C4-2B (cell line): ENCODE data around the gene FOXC1.

Source experiments
- ZFX ChIP-seq: fragments of 450-650 bp; IDR thresholded peaks from 2 replicates; pipeline ENCODE4 v1.6.1; 2017
- TF ChIP-seq, protein P1 (sequence below): fragments of 450-650 bp; conservative IDR thresholded peaks from 2 replicates; pipeline ENCODE4 v1.5.1; 2017; ENCODE audit warnings: mild to moderate bottlenecking

DNA sequence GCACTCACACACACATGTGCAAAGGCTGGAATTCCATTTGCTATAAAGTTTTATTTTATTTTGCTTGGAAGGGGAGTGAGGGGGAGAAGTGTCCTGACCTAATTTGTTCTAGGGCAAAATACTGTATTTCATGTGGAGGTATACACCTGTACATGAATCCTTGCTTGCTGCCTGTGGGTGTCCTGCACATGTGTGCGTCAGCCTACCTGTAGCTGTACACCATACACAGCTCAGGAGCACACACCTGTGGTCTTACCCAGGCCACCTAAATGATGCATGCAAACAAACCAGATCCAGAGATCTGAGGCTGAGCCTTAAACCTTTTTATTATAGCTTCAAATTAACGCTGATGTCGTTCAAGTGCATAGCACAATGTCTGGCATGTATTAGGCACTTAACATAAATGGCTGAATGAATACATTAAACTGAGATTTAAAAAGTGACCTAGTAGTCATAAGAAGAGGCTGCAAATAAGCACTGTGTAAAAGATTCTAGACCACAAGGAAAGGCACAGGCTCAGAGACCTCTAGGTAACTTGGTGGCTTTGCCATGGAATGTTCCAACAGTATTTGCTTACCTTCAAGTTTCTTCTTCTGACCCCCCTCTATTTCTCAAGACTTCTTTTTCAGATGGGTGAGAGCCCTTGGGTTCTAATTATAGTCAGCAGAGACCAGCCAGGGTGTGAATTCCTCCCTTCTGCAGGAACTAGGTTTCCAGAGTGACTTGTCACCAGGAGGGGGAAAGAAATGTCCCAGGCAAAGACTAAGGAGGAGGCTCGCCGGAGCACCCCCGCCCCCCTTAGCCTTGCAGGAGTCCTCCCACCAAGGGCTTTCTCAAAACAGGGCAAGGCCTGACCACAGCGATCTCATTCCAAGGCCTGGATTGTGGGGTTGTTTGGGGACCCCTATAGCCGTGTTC is 13.4 kb downstream of the FOXC1 start:
- TF ChIP-seq, protein P1, sequence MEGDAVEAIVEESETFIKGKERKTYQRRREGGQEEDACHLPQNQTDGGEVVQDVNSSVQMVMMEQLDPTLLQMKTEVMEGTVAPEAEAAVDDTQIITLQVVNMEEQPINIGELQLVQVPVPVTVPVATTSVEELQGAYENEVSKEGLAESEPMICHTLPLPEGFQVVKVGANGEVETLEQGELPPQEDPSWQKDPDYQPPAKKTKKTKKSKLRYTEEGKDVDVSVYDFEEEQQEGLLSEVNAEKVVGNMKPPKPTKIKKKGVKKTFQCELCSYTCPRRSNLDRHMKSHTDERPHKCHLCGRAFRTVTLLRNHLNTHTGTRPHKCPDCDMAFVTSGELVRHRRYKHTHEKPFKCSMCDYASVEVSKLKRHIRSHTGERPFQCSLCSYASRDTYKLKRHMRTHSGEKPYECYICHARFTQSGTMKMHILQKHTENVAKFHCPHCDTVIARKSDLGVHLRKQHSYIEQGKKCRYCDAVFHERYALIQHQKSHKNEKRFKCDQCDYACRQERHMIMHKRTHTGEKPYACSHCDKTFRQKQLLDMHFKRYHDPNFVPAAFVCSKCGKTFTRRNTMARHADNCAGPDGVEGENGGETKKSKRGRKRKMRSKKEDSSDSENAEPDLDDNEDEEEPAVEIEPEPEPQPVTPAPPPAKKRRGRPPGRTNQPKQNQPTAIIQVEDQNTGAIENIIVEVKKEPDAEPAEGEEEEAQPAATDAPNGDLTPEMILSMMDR = no peak
- TF ChIP-seq ZFX = no peak
